A673 (cell line): ENCODE results near the gene MAGIX.

ENCODE experiments used
- CTCF ChIP-seq: fragments of 300-800, 200-600 bp; sonication (generic); conservative IDR thresholded peaks from 2 replicates; pipeline ENCODE4 v1.5.1; 2017; ENCODE audit warnings: low read depth, mild to moderate bottlenecking, antibody characterized with exemption, low read length, moderate library complexity, mixed read lengths
- EZH2 ChIP-seq: fragments of 200-600 bp; sonication (generic); IDR thresholded peaks from 2 replicates; pipeline ENCODE4 v1.6.1; 2017; ENCODE audit warnings: borderline replicate concordance, low read depth, mild to moderate bottlenecking, mixed read lengths, antibody characterized with exemption, low read length; ENCODE audit not compliant: poor library complexity, severe bottlenecking

GRCh38 chrX:49120091-49120490 is 42.5 kb upstream of the MAGIX start:
- no peak for TF ChIP-seq CTCF
- no peak for TF ChIP-seq EZH2
